HFF-Myc (cell line): ENCODE results near the gene SEMA6A.

Source experiments
- DNase-seq: peaks from one replicate; pipeline ENCODE4 v3.0.0-alpha.2; 2011; ENCODE audit warnings: low read depth; ENCODE audit errors: extremely low read depth
- H3K4me3 ChIP-seq: replicated peaks from 2 replicates; pipeline ENCODE4 v1.5.1; 2011; ENCODE audit warnings: low read depth, mild to moderate bottlenecking, control low read depth, low read length
- TF ChIP-seq, protein P1 (sequence below): IDR thresholded peaks from 2 replicates; pipeline ENCODE4 v1.5.1; 2012; ENCODE audit warnings: mild to moderate bottlenecking, low read depth, low read length, control low read depth; ENCODE audit errors: missing control alignments

The SEMA6A gene

DNA sequence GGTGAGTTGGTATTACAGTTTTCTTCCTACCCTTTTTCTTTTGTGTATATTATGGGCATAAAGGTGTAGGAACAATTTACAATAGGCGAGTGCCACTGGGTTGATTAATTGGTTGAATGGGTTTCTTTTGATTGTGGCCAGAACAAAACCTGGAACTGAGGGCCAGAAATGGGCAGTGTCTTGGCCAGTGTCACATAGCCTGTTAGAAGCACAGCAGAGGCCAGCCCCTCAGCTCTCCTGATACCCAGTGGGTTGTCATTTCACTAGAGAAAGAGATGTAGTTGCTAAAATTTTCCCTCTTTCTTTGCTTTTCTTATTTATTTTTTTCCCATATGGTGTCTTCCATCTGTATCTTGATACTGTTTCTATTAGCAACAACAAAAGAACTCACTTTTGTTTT lies 38.8 kb upstream of the SEMA6A start:
- no peak overlapping the region for H3K4me3 ChIP-seq
- no peak for DNase-seq
- TF ChIP-seq, protein P1, sequence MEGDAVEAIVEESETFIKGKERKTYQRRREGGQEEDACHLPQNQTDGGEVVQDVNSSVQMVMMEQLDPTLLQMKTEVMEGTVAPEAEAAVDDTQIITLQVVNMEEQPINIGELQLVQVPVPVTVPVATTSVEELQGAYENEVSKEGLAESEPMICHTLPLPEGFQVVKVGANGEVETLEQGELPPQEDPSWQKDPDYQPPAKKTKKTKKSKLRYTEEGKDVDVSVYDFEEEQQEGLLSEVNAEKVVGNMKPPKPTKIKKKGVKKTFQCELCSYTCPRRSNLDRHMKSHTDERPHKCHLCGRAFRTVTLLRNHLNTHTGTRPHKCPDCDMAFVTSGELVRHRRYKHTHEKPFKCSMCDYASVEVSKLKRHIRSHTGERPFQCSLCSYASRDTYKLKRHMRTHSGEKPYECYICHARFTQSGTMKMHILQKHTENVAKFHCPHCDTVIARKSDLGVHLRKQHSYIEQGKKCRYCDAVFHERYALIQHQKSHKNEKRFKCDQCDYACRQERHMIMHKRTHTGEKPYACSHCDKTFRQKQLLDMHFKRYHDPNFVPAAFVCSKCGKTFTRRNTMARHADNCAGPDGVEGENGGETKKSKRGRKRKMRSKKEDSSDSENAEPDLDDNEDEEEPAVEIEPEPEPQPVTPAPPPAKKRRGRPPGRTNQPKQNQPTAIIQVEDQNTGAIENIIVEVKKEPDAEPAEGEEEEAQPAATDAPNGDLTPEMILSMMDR: no peak

DNA sequence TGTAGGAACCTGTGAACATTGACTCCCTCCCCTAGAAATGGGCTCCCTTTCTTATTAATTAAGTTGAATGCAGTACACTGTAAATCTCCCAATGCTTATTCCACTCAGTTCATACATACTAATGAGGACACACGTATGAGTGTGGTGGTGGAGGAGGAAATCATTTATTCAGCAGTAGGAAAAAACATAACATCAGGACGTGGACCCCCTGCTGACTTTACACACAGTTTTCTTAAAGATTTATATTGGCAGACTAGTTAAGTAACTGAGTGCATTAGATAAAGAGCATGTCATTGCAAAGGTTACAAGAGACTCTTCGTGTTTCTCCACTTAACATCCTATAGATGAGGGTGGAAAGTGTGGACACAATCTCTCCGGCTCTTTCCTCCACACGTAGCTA lies 37.8 kb upstream of the SEMA6A start:
- DNase-seq: no peak
- no peak overlapping the region for H3K4me3 ChIP-seq

DNA sequence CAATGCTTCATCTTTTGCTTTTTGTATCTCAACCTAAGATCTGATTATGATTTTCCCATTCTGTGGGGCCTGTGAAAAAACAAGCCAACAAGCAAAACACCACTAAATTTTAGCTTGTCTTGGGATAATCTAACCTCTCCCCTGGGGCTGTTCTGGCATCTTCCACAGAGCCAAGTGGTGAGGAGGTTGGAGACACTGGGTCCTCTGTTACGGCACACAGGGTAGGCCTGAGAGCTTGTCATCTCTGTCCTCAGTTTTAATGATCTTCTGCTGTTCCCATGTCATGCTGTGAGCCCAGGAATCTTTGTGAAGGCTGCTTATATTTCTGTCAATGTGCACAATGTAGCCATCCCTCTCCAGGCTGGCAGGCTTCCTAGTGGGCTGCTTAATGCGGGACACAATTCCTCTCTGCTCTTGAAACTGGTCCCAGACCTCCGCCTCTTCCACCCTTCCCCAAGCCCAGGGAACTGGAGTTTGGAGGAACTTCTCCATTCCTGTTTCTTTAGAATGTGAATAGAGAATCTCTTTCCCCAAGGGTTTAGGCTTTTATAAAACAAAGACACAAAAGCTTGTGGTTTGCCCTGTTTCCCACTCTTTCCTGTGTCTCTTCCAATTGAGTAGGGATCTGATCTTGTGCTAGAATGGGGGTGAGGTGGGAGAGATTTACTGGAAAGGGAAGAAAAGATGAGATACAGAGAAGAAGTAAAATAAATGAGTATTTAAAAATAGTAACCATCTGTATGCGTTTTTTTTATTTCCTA lies 30.9 kb upstream of the SEMA6A start:
- TF ChIP-seq, protein P1: no peak
- H3K4me3 ChIP-seq: no peak overlapping the region
- DNase-seq: no peak

More for the DNA sequence above, 37.8 kb upstream of the SEMA6A start:
- TF ChIP-seq, protein P1: no peak

DNA sequence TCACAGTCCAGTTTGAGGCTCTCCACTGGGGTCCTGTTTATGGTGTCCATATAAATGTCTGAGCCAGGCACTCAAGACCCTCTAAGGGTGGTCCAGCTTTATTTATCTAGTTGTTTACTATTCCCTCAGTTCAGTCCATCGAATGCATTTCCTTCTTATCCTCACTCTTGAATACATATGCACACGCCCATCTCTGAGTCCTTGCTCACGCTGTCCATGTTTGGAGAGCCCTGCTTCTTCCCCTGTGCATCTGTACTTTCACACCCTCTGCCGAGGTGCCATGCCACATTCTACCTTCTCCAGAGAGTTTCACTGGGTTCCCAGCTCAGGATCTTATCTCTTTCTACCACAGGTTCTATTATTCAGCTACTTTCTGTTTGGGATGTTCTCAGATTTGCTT lies 30.2 kb upstream of the SEMA6A start:
- no peak for DNase-seq
- H3K4me3 ChIP-seq: no peak overlapping the region
- TF ChIP-seq, protein P1: no peak

DNA sequence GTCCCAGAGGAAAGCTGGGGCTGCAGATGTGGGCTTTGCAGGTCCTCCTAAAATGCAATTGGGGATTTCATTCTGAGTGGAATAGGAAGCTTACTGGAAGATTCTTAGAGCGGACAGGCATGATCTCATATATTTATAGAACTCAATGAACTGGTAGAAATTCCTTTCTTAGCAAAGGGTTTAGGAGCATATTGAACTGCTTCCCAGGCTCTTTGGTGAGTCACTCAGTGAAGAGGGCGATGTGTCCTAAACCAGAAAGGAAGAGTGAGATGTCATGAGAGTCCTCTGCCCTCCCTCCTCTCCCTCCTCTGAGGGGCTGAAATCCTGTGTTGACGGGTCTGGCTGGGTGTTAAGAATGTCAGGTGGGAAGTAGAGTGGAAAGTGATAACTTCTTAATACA lies 26.3 kb upstream of the SEMA6A start:
- TF ChIP-seq, protein P1: no peak
- DNase-seq: no peak
- no peak overlapping the region for H3K4me3 ChIP-seq

DNA sequence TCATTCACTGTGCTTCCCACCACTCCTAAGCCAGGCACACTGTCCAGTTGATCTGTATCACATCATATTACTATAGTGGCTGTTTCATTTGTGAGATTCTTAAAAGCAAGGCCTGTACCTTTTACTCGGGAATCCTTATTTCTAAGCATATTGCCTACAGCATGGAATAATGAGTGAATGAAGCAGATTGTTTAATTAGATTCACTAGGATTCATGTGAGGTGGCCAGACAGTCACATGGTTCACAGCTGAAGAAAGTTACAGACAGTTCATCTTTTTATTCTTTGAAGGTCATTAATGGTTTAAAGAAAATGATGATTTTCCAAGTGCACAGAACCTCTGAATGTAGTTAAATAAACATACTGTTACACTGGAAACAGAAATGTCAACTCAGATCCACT lies 24.3 kb upstream of the SEMA6A start:
- no peak overlapping the region for H3K4me3 ChIP-seq
- DNase-seq: no peak
- TF ChIP-seq, protein P1: no peak

DNA sequence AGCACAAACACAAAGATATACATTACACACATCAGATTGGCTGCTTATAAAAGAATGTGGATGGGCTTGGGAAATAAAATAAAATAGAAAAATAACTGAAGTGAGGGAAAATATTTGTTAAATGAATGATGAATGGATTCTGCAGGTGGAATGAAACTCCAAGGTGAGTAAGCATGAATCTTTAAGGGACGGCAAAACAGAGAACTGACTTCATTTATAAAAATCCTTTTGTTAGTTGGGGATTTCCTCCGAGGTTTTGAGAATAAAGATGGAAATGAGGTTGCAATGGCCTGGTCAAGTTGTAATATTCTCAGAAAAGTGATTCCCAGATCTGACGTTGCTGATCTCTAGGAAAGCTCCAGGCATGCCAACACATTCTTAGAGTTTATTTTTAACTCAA lies 20.9 kb upstream of the SEMA6A start:
- no peak for DNase-seq
- no peak overlapping the region for H3K4me3 ChIP-seq
- TF ChIP-seq, protein P1: no peak
